WTC11 (cell line): ENCODE data around the gene PRKACA. TPM values are rescaled to one million over a fixed set of nuclear protein-coding genes. Genes with fewer than 3 reads are reported as not detected.

Experiments
- total RNA-seq: library from RNA; stranded (reverse); gene quantifications from 3 replicates; pipeline ENCODE4 v1.2.3, GENCODE V29; 2021

Gene PRKACA
- total RNA-seq, 1 experiment from 2014 or later, result 37.8 TPM

Other genes starting within 250 kb of the PRKACA start
- gene NANOS3, start 240.6 kb downstream of the PRKACA start, total RNA-seq, result 0.66 to 1.1 TPM (median 0.71 TPM) in 3 replicates
- 5.0 to 7.2 TPM (median 6.4 TPM) in 3 replicates for gene BRME1, start 211.6 kb downstream of the PRKACA start, total RNA-seq
- gene CC2D1A, start 211.6 kb downstream of the PRKACA start, total RNA-seq, result 36.6 to 44.2 TPM (median 42.2 TPM) in 3 replicates
- gene PODNL1, start 179.3 kb downstream of the PRKACA start, total RNA-seq, result 1.1 to 1.4 TPM (median 1.4 TPM) in 3 replicates
- gene DCAF15, start 165.3 kb downstream of the PRKACA start, total RNA-seq, result 82.9 to 89.0 TPM (median 83.3 TPM) in 3 replicates
- gene RFX1, start 111.4 kb downstream of the PRKACA start, total RNA-seq, result 20.4 to 23.2 TPM (median 21.4 TPM) in 3 replicates
- not detected in 3 replicates for gene RLN3, start 89.6 kb downstream of the PRKACA start, total RNA-seq
- 11.8 to 12.2 TPM (median 12.0 TPM) in 3 replicates for gene IL27RA, start 86.0 kb downstream of the PRKACA start, total RNA-seq
- gene PALM3, start 55.7 kb downstream of the PRKACA start, total RNA-seq, result 25.9 to 31.1 TPM (median 28.6 TPM) in 3 replicates
- gene MISP3, start 45.0 kb downstream of the PRKACA start, total RNA-seq, result 2.4 to 3.4 TPM (median 3.2 TPM) in 3 replicates
- 0.35 to 0.87 TPM (median 0.41 TPM) in 3 replicates for gene C19orf67, start 32.0 kb downstream of the PRKACA start, total RNA-seq
- gene SAMD1, start 27.0 kb downstream of the PRKACA start, total RNA-seq, result 113 to 131 TPM (median 116 TPM) in 3 replicates
- 37.1 to 40.4 TPM (median 38.4 TPM) in 3 replicates for gene ASF1B, start 18.8 kb upstream of the PRKACA start, total RNA-seq
- 128 to 140 TPM (median 140 TPM) in 3 replicates for gene ADGRL1, start 88.4 kb upstream of the PRKACA start, total RNA-seq